HG03064 (cell line): ENCODE results near the gene LIPG.

Source experiments
- ATAC-seq: cut with Tn5 transposase; IDR thresholded peaks from one replicate; pipeline ENCODE4 v1.9.1; 2021; ENCODE audit warnings: low read depth; ENCODE audit not compliant: unreplicated experiment

The LIPG gene

DNA sequence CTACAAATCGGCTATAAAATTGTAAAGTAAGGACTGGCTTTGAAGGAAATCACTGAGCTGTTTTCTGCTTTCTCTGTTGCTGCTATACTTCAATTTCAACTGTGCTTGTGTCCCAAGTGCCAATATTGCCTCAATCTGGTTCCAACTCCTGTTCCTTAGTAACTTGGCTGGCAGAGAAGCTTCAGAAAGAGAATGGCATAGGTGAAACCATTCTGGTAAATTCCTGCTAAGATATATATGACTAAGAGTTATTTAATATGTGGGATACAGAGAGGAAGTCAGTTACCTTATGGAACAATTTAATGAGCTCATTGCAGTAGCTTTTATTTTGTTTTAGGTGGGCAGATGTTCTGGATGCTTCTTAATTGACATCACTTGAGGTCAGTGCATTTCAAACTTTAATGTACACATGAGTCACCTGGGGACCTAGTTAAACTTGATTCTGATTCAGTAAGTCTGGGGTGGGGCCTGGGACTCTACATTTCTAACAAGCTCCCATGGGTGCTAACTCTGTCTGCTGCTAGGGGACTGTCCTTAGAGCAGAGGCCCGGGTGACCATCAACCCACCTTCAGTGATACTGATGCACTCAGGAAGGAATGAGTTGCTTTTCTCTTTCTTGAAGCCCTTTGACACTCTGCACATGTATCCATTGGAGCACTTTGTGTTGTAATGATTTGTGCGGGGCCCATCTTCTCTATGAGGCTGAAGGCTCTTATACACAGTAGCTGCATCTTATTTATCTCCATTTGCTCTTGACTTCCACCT lies 47.6 kb downstream of the LIPG start:
- no peak for ATAC-seq

DNA sequence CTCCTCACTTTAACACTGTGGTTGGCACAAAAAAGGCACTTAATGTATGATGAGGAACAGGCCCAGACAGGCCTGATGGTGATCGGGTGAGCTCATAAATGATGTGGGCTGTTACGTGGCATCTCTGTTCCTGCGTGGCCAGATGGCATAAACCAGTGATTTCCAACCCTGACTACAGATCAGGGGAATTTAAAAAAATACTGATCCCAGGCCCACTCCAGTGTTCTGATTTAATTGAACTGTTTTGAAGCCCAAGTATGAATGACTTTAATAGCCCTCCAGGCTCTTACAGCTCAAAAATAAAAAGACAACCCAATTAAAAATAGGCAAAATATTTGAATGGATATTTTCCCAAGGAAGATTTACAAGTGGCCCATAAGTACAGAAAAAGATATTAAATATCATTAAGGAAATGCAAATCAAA lies 48.2 kb downstream of the LIPG start:
- no peak for ATAC-seq

DNA sequence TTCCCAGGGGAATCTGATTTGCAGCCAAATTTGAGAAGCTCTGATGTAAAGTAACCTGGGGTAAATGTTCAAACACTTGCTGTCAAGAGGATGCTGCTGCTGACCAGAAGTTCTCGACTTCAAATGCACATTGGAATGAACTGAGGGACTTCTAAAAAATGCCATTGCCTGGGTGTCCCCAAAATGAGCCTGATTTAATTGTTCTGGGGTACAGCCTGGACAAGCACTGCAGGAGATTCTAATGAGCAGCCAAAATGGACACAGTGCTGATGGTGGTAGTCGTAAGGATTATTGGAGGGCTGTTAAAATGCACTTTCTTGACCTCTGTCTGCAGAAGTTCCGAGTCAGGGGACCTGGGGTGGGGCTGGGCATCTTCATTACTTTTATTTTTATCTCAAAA lies 49.5 kb downstream of the LIPG start:
- ATAC-seq = no peak

DNA sequence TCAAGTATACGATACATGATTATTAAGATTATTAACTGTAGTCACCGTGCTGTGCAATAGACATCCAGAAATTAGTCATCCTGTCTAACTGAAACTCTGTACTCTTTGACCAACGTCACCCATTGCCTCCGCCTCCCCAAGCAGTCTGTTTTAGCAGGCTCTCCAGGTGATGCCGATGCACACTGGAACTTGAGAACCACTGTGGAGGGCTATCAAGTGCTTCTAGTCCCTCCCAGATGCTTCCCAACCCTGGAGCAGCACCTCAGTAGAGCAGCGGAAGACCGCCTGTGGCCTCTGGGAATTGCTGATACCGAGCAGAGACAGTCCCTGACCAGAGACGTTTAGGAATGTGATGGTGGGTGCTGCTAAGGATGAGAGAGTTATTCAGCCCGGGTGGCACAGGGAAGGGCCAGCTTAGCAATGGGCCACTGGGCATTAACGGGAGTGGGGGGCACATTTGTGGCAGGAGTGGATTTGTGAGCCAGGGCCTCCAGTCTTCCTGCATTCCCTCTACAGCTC lies 50.7 kb downstream of the LIPG start:
- ATAC-seq = peak; percentile 65

DNA sequence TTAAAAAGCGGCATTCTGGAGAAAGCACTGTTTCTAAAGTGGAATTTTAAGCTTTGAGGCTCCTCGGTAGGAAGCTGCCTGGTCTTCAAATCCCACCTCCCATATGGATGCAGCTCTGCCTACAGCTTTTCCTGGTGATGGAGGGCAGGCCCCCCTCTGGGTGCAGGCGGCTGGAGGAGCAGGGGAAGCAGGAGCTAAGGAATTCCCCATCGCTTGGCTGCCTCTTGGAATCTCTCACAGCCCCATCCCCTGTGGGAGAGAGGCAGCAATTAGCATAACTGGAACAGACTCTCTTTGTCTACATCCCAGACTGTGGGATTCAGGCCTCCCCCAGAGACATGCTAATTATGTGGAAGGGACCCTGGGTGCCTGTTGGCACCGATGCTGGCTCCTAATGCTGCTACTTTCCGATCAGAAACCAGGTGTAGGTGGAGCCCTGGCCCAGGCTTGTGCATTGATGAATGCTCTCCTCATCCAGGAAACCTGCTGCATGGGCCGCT lies 51.3 kb downstream of the LIPG start:
- no peak for ATAC-seq

DNA sequence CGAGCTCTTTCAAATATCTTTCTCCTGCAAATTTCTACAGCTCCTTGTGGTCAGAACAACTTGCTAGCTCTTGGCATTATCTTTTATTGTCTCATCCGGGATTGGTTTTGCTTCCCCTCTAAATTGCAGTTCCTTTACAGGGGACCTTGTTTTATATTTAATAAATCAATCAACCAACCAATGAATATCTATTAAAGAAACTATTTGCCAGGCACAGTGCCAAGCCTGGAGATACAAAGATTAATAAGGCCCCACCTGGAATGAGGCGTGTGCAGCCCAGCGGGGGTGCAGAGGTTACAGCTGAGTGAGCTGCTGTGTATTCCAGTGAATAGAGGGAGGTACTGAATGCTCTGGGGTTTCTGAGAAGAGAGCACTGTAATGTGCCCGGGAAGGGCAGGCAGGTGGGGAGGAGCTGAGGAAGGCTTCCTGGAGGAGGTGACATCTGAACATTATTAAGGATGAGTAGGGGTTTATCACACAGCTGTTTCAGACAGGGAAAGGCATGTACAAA lies 51.8 kb downstream of the LIPG start:
- no peak for ATAC-seq

DNA sequence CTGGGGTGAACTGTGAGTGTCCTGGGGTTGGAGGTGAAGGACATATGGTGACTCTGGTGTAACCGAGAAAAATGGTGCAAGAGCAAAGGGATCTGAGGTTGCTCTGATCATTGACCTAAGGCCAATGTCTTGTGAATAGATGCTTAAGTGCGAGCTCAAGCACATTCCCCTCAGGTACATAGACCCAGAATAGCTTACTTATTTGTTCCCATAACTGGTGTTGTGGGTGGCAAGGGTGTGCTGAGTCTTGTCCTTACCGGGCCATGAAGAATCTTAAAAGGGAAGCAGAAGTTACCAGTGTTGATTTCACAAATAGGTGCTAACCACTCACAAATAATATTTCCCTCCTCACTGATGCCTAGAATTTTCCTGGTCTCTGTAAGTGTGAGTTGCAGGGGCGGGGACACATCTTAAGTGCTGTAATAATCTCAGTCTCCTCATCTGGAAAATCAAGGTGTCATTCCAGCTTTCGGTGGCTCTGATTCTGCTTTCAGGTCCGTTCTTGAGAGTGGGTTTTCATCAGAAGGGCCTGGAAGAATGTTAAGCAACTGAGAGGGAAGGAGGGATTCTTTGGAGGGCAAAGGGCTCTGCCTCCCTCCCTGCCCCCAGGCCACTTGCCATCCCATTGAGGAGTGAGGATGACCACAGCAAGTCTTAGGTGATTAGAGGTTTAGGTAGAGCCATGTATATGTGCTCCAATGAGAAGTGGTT lies 54.9 kb downstream of the LIPG start:
- no peak for ATAC-seq

DNA sequence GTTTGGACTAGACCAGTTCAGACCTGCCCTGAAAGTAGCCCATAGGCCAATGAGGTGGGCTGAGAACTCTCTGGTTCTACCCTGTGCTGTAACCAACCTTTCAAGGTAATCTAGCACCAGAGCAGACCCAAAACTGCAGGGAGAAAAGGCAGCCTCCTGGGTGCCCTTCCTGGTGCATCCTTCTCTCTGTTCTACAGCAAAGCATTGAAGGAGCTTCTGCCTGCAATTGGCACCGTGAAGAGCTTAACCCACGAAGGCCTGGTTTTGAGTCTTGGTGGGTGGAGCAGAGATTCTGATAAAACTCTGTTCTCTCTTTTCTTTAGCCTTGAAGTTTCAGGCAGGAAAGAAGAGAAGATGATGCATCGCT lies 55.5 kb downstream of the LIPG start:
- ATAC-seq = no peak

DNA sequence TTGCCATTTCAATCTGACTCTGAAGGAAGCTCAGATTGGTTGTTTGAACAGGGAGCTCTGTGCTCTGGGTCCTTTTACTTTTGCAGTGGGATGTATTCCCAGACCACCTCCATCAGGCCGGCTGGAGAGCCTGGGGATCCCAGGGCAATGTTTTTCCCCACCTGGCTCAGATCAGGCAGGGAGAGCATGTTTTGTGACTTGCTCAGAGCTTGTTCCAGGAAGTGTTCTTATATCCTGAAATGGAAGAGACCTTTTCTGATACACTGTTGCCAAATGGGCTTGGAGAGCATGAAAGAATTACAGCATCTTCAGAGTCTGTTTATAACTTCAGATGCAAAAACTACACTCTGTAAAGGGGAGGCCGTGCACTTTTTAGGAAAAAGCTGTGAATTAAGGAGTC lies 56.0 kb downstream of the LIPG start:
- no peak for ATAC-seq

DNA sequence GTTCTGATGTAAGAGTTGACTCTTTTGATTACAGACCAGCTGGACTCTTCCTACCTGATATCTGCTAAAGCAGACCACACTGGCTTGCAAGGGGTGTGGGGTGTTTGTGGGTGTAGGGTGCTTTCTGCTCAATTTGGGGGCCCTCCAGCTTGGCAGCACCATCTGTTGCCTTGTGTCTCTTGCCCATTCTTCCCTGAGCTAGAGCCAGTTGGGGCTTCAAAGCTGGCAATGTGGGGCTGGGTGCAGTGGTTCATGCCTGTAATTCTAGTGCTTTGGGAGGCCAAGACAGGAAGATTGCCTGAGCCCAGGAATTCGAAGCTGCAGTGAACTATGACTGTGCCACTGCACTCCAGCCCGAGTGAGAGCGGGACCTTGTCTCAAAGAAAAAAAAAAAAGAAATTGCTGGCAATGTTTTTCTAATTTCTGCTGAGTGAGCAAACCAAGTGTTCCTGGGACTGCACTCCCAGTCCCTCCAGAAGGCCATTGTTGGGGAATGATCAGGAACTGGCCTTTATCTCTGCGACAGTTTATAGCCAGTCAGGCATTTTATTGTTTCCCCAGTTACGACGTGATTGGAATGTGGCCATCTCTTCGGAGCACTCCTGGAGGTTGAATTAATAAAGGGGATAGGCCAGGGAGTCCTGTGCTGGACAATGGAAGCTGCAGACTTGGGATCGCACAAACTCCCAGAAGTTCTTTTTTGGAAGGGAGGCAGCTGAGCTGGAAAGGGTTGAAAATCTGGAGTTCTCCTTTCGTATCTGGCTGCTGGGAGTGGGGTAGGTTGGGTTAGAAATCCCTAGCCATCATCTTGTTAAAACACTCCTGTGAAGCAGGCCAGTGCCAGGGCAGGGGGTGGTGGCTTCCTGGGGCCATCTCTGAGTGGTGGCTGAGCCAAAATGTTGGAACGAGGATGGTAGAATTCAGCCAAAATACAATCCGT lies 57.2 kb downstream of the LIPG start:
- no peak for ATAC-seq

DNA sequence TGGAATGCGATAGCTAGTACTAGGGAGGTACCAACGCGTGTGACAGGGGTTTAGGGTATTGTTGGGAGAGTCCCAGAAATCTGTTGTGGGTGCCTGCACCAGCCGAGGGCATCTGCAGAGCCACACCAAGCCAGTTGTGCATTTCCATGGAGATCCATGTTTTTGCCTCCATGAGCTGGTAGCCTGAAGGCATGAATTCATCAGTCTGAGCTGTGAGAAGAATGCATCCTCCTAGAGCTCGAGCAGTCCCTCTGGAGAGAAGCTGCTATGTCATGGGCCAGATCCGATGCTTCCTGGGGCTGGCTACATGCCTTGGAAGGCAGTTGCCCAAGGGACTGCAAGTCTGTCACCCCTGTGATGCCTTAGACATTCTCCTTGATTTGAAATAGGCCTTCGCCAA lies 57.9 kb downstream of the LIPG start:
- ATAC-seq = no peak

DNA sequence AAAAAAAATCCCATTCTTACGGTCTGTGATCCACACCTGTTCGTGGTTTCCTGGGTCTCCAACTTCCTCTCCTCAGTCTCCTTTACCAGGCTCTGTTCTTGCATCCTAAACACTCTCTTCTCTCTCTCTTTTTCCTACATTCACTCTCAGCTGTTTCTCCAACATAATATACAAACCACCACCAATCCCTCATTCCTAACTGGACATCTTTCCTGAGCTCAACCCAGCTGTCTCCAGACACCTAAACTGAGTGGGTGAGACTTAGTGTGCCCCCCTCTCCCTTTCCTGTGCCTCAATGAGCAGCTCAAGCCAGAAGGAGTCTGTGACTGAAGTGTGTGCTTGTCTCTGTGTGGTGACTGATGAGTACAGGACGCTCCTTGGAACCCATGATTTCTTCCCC lies 59.4 kb downstream of the LIPG start:
- no peak for ATAC-seq

DNA sequence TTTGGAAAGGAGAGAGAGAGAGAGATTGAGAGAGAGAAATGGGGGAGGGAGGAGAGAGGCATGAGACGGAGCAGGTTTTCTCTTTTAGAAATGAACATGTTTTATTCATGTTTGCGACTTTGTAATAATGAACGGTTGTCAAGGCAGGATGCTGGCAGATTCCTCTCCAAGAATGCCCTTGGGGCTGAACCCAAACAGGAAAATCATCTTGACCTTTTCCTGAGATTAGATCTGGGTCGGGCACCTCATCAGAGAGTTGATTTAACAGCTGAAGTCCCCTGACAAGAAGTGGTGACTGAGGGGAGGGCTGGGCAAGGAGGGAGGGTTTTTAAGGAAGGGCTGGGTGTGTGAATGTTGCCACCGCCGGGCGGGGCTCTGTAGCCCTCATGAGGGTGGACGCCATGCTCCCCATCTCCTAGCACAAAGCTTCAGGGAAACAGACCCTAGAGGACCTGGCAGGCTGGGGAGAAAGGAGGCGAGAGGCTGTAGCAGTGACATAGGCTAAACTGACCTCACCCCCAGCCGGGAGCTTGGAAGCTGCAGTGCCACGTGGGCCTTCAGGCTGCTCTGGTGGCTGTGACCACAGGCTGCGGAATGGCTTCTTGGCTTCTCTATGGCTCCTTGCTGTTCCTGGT lies 60.0 kb downstream of the LIPG start:
- no peak for ATAC-seq

DNA sequence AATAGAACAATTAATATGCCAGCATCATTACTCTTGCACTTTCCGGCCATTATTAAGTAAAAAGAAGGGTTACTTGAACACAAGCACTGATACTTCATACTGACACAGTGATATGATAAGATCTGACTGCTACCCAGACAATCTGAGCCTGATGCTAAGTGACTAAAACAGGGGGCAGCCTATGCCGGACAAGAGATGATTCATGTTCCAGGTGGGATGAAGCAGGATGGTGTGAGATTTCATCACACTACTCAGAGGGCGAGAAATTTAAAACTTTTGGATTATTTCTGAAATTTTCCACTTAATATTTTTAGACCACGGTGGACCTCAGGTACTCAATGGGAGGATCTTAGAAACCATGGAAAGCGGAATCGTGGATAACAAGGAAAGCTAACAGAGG lies 61.7 kb downstream of the LIPG start:
- ATAC-seq = no peak

DNA sequence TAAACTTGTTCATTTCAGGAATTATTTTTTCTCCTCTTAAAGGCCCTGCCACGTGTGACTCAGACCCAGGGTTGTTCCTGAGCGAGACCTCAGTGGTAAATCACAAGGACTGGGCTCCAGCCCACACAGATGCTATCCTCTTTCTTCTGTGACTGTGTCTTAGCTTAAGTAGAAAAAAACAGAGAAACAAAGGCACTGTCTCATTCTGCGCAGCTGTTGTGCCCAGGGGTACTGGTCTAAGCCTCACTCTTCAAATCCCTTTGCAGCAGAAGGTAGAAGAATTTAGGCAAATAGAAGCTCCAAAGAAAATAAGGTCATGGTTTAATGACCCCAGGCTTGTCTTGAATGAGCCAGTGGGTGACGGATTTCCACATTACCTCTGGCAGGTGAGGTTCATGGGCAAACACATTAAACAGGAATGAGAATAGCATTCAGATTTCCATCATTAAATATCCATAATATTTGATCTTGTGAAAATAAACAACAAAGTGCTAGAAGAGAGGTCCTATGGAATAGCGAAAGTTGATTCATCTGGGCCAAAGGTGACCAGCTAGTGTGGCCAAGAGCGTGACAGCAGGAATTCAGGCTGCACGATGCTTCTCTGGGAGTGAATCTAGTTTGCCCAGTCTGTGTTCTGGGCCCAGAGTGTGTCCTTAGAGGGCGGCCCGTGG lies 63.3 kb downstream of the LIPG start:
- no peak for ATAC-seq

DNA sequence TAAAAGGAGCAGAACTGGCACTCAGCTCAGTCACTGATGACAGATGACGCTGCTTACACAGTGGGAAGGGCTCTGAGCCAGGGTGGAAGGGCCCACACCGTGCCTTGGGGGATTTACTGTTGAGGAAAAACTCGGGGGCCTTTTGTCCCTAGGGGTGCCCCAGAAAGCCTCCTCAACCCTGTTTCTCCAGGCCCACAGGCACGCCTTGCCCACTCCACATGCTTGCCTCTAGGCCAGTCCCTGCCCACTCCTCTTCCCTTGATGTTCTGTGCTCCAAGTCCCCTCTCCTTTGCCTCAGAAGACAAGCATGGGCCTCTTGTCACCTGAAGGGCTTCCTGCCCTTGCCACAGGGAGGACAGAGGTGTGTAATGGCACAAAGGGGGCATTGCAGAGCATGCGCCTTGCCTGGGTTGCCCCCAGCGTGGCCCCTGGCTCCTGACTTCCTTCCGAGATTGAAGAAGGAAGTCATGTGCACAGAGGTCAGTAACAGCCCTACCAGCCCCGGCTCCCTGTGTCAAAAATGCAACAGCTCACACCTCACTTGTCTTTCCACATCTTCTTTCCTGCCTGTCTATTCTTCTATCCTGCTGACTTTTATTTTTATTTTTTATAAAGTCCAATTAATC lies 65.1 kb downstream of the LIPG start:
- no peak for ATAC-seq

DNA sequence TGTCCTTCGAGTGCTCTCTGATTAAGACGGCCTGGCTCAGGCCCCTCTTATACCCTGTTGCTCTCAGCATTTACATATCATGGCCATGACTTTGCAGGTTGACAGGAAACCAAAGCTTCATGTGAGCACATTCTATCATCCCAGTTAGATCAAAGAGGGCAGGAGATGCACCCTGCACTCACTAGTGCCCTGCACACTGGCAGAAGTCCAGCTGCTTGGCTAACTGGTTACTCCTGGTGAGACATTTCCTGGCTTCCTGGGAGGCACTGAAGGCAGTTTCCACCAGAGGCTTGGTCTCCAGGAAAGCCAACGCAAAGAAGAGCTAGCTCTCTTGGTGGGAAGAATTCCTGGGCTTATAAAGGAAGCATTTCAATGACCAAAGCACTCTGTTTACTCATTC lies 66.3 kb downstream of the LIPG start:
- ATAC-seq = no peak

DNA sequence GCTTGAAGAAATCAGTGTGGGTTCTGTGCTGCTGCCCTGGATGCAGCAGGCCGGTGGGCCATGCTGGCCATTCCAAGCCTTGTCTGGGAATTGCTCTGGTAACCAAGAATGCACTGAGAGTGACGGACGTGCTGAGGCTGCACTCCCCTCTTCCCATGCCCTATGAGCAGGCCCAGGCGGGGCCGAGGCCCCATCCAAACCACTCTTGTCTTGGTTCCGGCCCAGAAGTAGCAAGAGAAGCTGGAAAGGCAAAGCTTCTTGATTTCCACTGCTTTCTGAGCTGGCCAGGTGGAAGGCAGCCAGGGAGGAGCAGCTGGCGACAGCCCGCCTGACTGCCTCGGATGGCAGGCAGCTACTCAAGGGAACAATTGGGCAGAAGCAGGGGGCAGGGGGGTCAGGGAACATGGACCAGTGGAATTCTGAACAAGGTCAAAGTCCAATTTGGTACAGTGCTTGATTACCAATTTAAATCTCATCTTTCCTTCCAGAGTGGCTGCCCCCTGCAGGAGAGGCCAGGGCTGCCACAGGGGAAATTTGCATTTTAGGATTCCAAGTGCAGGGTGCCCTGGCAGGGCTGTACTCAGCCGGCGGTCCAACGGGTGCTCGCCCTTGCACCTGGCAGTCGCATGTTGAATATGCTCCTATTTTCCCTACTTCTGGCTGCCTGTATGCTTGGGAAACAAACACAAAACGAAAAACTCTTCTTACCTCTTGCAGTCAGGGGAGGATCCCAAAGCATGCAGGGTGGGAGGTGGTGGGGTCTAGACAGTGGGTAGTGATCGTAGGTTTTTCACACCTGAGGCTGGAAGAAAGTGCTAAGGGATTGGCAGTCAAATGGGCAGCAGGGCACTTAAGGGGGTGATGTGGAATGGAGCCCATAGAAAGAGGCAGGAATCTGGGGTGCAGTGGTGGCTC lies 67.3 kb downstream of the LIPG start:
- ATAC-seq = no peak
